HCT116 (cell line): ENCODE data around the gene COBLL1.

Experiments
- POLR2A ChIP-seq: IDR thresholded peaks from 2 replicates; pipeline ENCODE4 v1.7.0; 2011; ENCODE audit warnings: borderline replicate concordance; ENCODE audit not compliant: insufficient read depth, insufficient read length; ENCODE audit errors: extremely low read depth
- SP1 ChIP-seq: IDR thresholded peaks from 2 replicates; pipeline ENCODE4 v1.6.1; 2012; ENCODE audit warnings: low read depth
- TF ChIP-seq, protein P1 (sequence below), 3 experiments: fragments of 200-600 bp in 1 of 3; sonication (generic) in 1 of 3; IDR thresholded peaks in 2 of 3; conservative IDR thresholded peaks in 1 of 3; 2 replicates each; pipeline ENCODE4 v1.5.1; 2012 to 2017; ENCODE audit warnings: low read depth in 2 of 3, low read length in 2 of 3, antibody characterized with exemption in 1 of 3, borderline replicate concordance in 1 of 3, control low read depth in 1 of 3, mild to moderate bottlenecking in 1 of 3, mixed read lengths in 1 of 3, mixed run types in 1 of 3, moderate library complexity in 1 of 3; ENCODE audit not compliant: insufficient read depth in 1 of 3

DNA sequence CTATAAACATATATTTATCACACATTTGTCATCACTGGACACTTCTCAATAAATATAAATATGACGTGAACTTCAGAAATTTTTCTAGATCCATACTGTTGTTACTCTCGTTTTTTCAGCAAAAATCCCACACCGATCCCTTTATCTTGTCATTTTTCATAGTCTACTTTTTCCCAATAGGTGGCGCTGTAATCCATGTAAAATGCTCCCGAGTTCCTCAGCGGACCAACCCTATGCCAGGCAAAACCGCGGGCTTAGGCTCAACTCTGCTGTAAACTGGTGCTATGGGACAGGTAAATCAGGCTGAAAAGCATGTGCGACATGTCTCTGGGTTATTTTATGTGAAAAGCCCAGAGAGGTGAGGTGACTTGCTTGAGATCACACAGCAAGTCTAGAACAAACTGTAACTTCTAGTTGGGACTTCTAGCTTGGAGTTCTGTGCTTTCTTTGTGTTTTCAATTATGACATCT, 104.0 kb downstream of the COBLL1 start:
- no peak for TF ChIP-seq POLR2A
- TF ChIP-seq, protein P1, sequence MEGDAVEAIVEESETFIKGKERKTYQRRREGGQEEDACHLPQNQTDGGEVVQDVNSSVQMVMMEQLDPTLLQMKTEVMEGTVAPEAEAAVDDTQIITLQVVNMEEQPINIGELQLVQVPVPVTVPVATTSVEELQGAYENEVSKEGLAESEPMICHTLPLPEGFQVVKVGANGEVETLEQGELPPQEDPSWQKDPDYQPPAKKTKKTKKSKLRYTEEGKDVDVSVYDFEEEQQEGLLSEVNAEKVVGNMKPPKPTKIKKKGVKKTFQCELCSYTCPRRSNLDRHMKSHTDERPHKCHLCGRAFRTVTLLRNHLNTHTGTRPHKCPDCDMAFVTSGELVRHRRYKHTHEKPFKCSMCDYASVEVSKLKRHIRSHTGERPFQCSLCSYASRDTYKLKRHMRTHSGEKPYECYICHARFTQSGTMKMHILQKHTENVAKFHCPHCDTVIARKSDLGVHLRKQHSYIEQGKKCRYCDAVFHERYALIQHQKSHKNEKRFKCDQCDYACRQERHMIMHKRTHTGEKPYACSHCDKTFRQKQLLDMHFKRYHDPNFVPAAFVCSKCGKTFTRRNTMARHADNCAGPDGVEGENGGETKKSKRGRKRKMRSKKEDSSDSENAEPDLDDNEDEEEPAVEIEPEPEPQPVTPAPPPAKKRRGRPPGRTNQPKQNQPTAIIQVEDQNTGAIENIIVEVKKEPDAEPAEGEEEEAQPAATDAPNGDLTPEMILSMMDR (IDR thresholded peaks at IDR 0.05 in 2 of 3, conservative IDR thresholded peaks at IDR 0.05 in 1 of 3; ENCODE audit: borderline replicate concordance in 1 of 3, insufficient read depth in 1 of 3, low read depth in 2 of 3, low read length in 2 of 3), result peak; percentile 57 to 90 (median 81)
- TF ChIP-seq SP1, result no peak
